Amniotic stem cell (primary cell): ENCODE measurements around the gene LCE2A.

Source experiments
- DNase-seq: peaks from one replicate; lab custom pipeline; 2025; lab: John Stamatoyannopoulos, UW

Gene LCE2A

DNA sequence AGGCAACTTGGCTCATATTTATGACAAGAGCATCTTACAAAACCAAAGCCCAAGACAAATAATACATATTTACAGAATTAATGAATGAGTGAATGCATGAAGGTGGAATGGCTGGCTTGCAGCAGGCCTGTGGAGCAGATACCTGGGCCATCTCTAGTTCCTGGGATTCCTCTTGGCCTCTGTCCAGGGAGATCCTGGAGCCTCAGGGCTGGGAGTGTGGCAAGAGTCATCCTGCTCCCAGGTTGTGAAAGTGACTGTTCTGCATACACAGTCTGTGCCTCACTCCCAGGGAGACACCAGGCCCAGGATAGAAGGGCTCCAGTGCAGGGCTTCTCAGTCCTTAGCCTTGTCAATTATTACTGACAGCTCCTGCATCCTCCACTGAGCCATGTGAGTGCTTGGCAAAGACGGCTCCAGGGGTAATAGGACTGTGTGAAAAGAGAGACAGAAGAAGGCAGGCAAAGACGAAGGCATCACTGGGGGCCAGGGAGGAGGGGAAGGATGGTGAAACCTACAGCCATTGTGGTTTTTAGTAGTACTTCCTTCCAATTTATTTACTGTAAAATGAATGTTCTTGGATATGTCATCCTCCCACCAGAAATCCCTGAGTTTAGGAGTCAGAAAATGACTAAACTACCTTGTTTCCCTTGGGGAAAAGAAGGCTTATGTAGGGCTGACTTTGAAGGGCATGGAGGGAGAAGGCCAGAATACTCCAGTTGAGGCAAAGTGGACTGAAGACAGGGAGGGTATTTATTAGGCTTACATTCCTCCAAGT lies 45.4 kb downstream of the LCE2A start:
- no peak for DNase-seq

DNA sequence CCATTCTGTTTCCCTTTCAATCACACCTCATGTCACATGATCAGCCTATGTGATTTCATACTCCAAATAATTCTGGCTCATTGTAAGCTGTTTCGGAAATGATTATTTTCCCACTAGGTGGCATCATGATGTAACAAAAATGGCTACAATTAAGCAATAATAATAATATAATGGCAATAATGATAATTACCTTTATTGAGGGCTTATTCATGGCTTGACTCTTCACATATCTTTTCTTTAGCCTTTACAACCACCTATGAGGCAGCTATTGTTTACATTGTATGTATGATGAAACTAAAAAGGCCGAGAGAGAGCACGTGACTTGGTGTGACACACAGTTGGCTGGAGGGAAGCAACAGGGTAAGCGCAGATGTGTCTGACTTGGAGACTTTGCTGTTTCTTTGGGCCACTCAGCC lies 47.2 kb downstream of the LCE2A start:
- DNase-seq: no peak

DNA sequence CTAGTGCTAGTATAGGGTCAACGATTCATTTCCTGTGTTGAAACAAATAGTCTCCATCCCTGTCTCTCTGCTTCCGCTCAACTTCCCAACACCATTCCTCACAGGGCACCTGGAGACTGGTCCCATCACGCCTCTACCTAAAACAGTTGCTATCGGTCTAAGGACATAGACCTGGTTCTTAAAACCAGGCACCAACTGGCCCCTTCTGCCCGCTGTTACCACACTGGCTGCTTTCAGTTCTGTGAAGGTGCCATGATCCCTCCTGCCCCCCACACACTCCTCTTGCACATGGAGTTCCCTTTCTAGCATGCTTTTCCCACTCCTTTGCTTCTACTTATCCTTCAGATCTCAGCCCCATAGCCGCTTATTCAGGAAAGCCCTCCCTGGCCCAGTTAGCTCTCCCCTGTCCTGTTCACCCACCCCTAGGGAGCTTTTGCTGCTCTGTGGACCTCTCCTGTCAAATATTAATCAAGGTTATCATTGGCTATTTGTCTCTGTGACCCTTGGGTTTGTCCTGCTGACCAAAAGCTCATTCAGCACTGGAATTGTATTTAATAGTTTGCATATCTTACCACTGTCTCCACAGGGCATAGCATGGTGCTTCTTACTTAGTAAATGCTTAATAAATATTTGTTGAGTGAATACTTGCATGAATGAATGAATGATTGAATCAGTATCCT lies 47.8 kb downstream of the LCE2A start:
- no peak for DNase-seq

DNA sequence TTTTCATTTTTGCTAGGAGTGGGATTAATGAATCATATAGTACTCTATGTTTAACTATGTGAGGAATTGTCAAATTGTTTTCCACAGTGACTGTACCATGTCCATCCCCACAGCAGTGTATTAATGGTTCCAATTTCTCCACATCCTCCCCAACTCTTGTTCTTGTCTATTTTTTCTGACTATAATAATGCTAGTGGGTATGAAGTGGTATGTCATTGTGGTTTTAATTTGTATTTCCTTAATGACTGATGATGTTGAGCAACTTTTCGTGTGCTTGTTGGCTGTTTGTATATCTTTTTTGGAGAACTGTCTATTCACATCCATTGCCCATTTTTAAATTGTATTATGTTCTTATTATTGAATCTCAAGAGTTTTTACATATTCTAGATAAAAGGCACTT lies 49.7 kb downstream of the LCE2A start:
- no peak for DNase-seq
